GM13977 (cell line): ENCODE measurements around the gene ALKBH3.
A peak's percentile ranks its signal among the peaks of the same experiment; 100 is the strongest.

Experiments
- DNase-seq: peaks from one replicate; pipeline ENCODE4 v3.0.0; 2012; ENCODE audit warnings: low spot score
- CTCF ChIP-seq: IDR thresholded peaks from 2 replicates; pipeline ENCODE4 v1.5.1; 2012; ENCODE audit warnings: mild to moderate bottlenecking, control low read depth; ENCODE audit not compliant: insufficient read depth; ENCODE audit errors: extremely low read depth, missing control alignments
- in situ Hi-C: fragments of 300-500 bp; cut with MboI; formaldehyde crosslinking; loops from one replicate; pipeline ENCODE4 v1.12.0; 2022; ENCODE audit warnings: low sequenced_read_pairs, low pct_unique_long_range_greater_than_20kb, mixed read lengths, inconsistent platforms; ENCODE audit not compliant: unreplicated experiment

Gene ALKBH3

GRCh38 chr11:43941257-43941994, 60.8 kb downstream of the ALKBH3 start:
- no peak for TF ChIP-seq CTCF
- in situ Hi-C loops = no loop called here

GRCh38 chr11:43942662-43943371, 62.2 kb downstream of the ALKBH3 start:
- no peak for TF ChIP-seq CTCF
- in situ Hi-C loops = no loop called here
- DNase-seq = peak; percentile 60

More at GRCh38 chr11:43941257-43941994, 60.8 kb downstream of the ALKBH3 start:
- no peak for DNase-seq

GRCh38 chr11:43943372-43943930, 62.8 kb downstream of the ALKBH3 start:
- DNase-seq = peak; percentile 41
- in situ Hi-C loops = no loop called here
- no peak for TF ChIP-seq CTCF

GRCh38 chr11:43943931-43944751, 63.5 kb downstream of the ALKBH3 start:
- no peak for TF ChIP-seq CTCF
- DNase-seq = no peak
- in situ Hi-C loops = no loop called here

GRCh38 chr11:43944761-43945311, 64.2 kb downstream of the ALKBH3 start:
- in situ Hi-C loops = no loop called here
- peak; percentile 83 for DNase-seq
- TF ChIP-seq CTCF = peak; percentile 80

GRCh38 chr11:43947003-43947500, 66.4 kb downstream of the ALKBH3 start:
- DNase-seq = no peak
- in situ Hi-C loops = no loop called here
- TF ChIP-seq CTCF = no peak
